Natural killer cell treated with Interleukin-12 subunit alpha and Interleukin-12 subunit beta and Interleukin-15 and Interleukin-18, amount 100 ng/mL, for 72 hours (primary cell): ENCODE data around the gene SLC25A6. TPM values are rescaled to one million over a fixed set of nuclear protein-coding genes. Genes with fewer than 3 reads are reported as not detected.
A peak's percentile ranks its signal among the peaks of the same experiment; 100 is the strongest.

Source experiments
- ATAC-seq, 2 donors: fragments of 150-1000 bp; cut with Tn5 transposase in 1 of 2; sonication (Bioruptor Pico), chemical (Tn5 transposase) in 1 of 2; 2 replicates each; pipeline ENCODE4 v1.10.0; 2021
- DNase-seq: peaks from one replicate; pipeline ENCODE4 v3.0.0; 2022; ENCODE audit warnings: low spot score
- H3K27ac Mint-ChIP-seq, 2 donors: 1 replicate in 1 of 2; 2 replicates in 1 of 2; pipeline ENCODE4 v1.8.0; 2022; ENCODE audit warnings: mixed read lengths in 2 of 2, mild to moderate bottlenecking in 1 of 2, moderate library complexity in 1 of 2
- H3K27me3 Mint-ChIP-seq, 2 donors: 1 replicate in 1 of 2; 2 replicates in 1 of 2; pipeline ENCODE4 v1.8.0; 2022; ENCODE audit warnings: mixed read lengths in 2 of 2
- H3K36me3 Mint-ChIP-seq: one replicate; pipeline ENCODE4 v1.8.0; 2022; ENCODE audit warnings: mixed read lengths
- H3K4me1 Mint-ChIP-seq, 2 donors: 1 replicate in 1 of 2; 2 replicates in 1 of 2; pipeline ENCODE4 v1.8.0; 2022; ENCODE audit warnings: low read depth in 2 of 2, mixed read lengths in 2 of 2, mild to moderate bottlenecking in 1 of 2
- H3K4me3 Mint-ChIP-seq: one replicate; pipeline ENCODE4 v1.8.0; 2022; ENCODE audit warnings: mixed read lengths
- H3K9me3 Mint-ChIP-seq: 2 replicates; pipeline ENCODE4 v1.8.0; 2022; ENCODE audit warnings: mixed read lengths
- total RNA-seq, 2 donors: library from RNA; stranded (reverse); gene quantifications; one replicate each; pipeline ENCODE4 v1.2.3, GENCODE V29; 2022

SLC25A6 gene
- total RNA-seq, 2 donors from 2014 or later: 224 to 343 TPM

GRCh38 chrX:1401611-1402430, 9.9 kb upstream of the SLC25A6 start:
- H3K36me3 Mint-ChIP-seq: no peaks in the 10 kb centered on the region
- H3K27ac Mint-ChIP-seq: no peak overlapping the region

GRCh38 chrX:1400742-1401471, 9.0 kb upstream of the SLC25A6 start:
- Mint-ChIP-seq H3K27me3 (no peaks in the 10 kb centered on the region), H3K36me3 (peaks cover 4% of the 10 kb centered on the region), H3K9me3 (peaks cover 2% of the 10 kb centered on the region), H3K4me3 (no peak overlapping the region), H3K4me1 (peaks cover 4 to 5% of the 10 kb centered on the region in 2 donors), H3K27ac (no peak overlapping the region)
- ATAC-seq (no peak), DNase-seq (no peak)

More at GRCh38 chrX:1401611-1402430, 9.9 kb upstream of the SLC25A6 start:
- Mint-ChIP-seq H3K9me3 (no peaks in the 10 kb centered on the region), H3K4me1 (no peaks in the 10 kb centered on the region), H3K27me3 (no peaks in the 10 kb centered on the region), H3K4me3 (no peak overlapping the region)
- peak; percentile 37 to 46 for ATAC-seq
- DNase-seq: no peak

- H3K4me1 Mint-ChIP-seq: peaks cover 11 to 13% of the 10 kb centered on the region in 2 donors
- no peak for DNase-seq
- peaks cover 6% of the 10 kb centered on the region for H3K9me3 Mint-ChIP-seq
- no peak for ATAC-seq
- peaks cover 8% of the 10 kb centered on the region for H3K36me3 Mint-ChIP-seq
- H3K4me3 Mint-ChIP-seq: no peak overlapping the region
- no peak overlapping the region for H3K27ac Mint-ChIP-seq
- H3K27me3 Mint-ChIP-seq: no peaks in the 10 kb centered on the region
Measured at GRCh38 chrX:1400049-1400448, 8.1 kb upstream of the SLC25A6 start.

- peaks cover 21 to 23% of the 10 kb centered on the region in 2 donors for H3K4me1 Mint-ChIP-seq
- no peak overlapping the region for H3K27ac Mint-ChIP-seq
- no peaks in the 10 kb centered on the region for H3K27me3 Mint-ChIP-seq
- peaks cover 10% of the 10 kb centered on the region for H3K36me3 Mint-ChIP-seq
- no peak overlapping the region for H3K4me3 Mint-ChIP-seq
- peaks cover 6% of the 10 kb centered on the region for H3K9me3 Mint-ChIP-seq
- DNase-seq (no peak), ATAC-seq (no peak)
Measured at GRCh38 chrX:1398431-1399340, 6.8 kb upstream of the SLC25A6 start.

GRCh38 chrX:1397441-1398270, 5.7 kb upstream of the SLC25A6 start:
- no peak for DNase-seq
- peaks cover 15% of the 10 kb centered on the region for H3K36me3 Mint-ChIP-seq
- H3K9me3 Mint-ChIP-seq: peaks cover 6% of the 10 kb centered on the region

GRCh38 chrX:1397001-1397400, 5.1 kb upstream of the SLC25A6 start:
- ATAC-seq (no peak), DNase-seq (no peak)
- H3K36me3 Mint-ChIP-seq: peaks cover 15% of the 10 kb centered on the region
- no peak overlapping the region for H3K4me3 Mint-ChIP-seq
- peaks cover 28 to 32% of the 10 kb centered on the region in 2 donors for H3K4me1 Mint-ChIP-seq
- H3K27ac Mint-ChIP-seq: no peak overlapping the region
- peaks cover 6% of the 10 kb centered on the region for H3K9me3 Mint-ChIP-seq
- H3K27me3 Mint-ChIP-seq: no peaks in the 10 kb centered on the region

More at GRCh38 chrX:1397441-1398270, 5.7 kb upstream of the SLC25A6 start:
- Mint-ChIP-seq H3K27ac (no peak overlapping the region), H3K27me3 (no peaks in the 10 kb centered on the region), H3K4me1 (peaks cover 28 to 32% of the 10 kb centered on the region in 2 donors), H3K4me3 (no peak overlapping the region)
- no peak for ATAC-seq

- ATAC-seq: no peak
- H3K27me3 Mint-ChIP-seq: no peaks in the 10 kb centered on the region
- peak overlapping the region in 1 of 2 donors; percentile 10 for H3K27ac Mint-ChIP-seq
- peak overlapping the region; percentile 16 for H3K4me3 Mint-ChIP-seq
- H3K4me1 Mint-ChIP-seq: peaks cover 28 to 36% of the 10 kb centered on the region in 2 donors
- H3K36me3 Mint-ChIP-seq: peaks cover 15% of the 10 kb centered on the region
- no peak for DNase-seq
- peaks cover 6% of the 10 kb centered on the region for H3K9me3 Mint-ChIP-seq
Measured at GRCh38 chrX:1395646-1396216, 3.8 kb upstream of the SLC25A6 start.

- peak overlapping the region; percentile 94 to 96 for H3K27ac Mint-ChIP-seq
- peaks cover 15% of the 10 kb centered on the region for H3K36me3 Mint-ChIP-seq
- H3K4me1 Mint-ChIP-seq: peaks cover 28 to 36% of the 10 kb centered on the region in 2 donors
- peak overlapping the region; percentile 97 for H3K4me3 Mint-ChIP-seq
- no peaks in the 10 kb centered on the region for H3K27me3 Mint-ChIP-seq
- ATAC-seq: no peak
- no peak for DNase-seq
- H3K9me3 Mint-ChIP-seq: peaks cover 6% of the 10 kb centered on the region
Measured at GRCh38 chrX:1394731-1395501, 3.0 kb upstream of the SLC25A6 start.

- ATAC-seq (no peak), DNase-seq (no peak)
- peaks cover 28 to 36% of the 10 kb centered on the region in 2 donors for H3K4me1 Mint-ChIP-seq
- peaks cover 6% of the 10 kb centered on the region for H3K9me3 Mint-ChIP-seq
- H3K4me3 Mint-ChIP-seq: peak overlapping the region; percentile 97
- peak overlapping the region; percentile 94 to 96 for H3K27ac Mint-ChIP-seq
- peaks cover 15% of the 10 kb centered on the region for H3K36me3 Mint-ChIP-seq
- H3K27me3 Mint-ChIP-seq: no peaks in the 10 kb centered on the region
Measured at GRCh38 chrX:1393871-1394615, 2.1 kb upstream of the SLC25A6 start.

- no peaks in the 10 kb centered on the region for H3K27me3 Mint-ChIP-seq
- DNase-seq (no peak), ATAC-seq (peak; percentile 35 to 44)
- H3K36me3 Mint-ChIP-seq: peaks cover 28% of the 10 kb centered on the region
- peaks cover 43 to 50% of the 10 kb centered on the region in 2 donors for H3K4me1 Mint-ChIP-seq
- H3K9me3 Mint-ChIP-seq: peaks cover 6% of the 10 kb centered on the region
- peak overlapping the region; percentile 94 to 96 for H3K27ac Mint-ChIP-seq
- H3K4me3 Mint-ChIP-seq: peak overlapping the region; percentile 97
Measured at GRCh38 chrX:1392376-1393068, 609 bp upstream of the SLC25A6 start.

GRCh38 chrX:1391370-1391706, 575 bp downstream of the SLC25A6 start:
- Mint-ChIP-seq H3K4me3 (peak overlapping the region; percentile 97), H3K27ac (peak overlapping the region; percentile 85 to 94), H3K36me3 (peaks cover 28% of the 10 kb centered on the region), H3K4me1 (peaks cover 49 to 50% of the 10 kb centered on the region in 2 donors), H3K27me3 (no peaks in the 10 kb centered on the region), H3K9me3 (peaks cover 6% of the 10 kb centered on the region)
- DNase-seq (no peak), ATAC-seq (no peak)
